ENCODE measurements around the gene IRF7.

Gene IRF7

DNA sequence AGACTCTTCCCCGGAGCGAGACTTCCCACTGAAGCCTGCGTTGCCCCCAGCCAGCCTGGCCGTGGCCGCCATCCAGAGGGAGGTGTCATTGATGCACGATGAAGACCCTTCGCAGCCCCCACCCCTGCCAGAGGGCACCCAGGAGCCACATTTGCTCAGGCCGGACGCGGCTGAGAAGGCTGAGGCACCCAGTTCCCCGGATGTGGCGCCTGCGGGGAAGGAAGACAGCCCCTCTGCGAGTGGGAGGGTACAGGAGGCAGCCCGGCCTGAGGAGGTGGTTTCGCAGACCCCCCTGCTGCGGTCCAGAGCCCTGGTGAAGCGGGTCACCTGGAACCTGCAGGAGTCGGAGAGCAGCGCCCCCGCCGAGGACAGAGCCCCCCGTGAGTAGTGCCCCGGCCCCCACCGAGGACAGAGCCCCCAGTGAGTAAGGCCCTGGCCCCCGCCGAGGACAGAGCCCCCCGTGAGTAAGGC lies 6.4 kb downstream of the IRF7 start:
- Histone ChIP-seq H3K4me2 (ENCODE audit: insufficient read depth, low read length) (no peak overlapping the region), H3K27ac (ENCODE audit: low read length) (no peak overlapping the region), H3K9me3 (ENCODE audit: insufficient read depth, low read length, severe bottlenecking) (no peaks in the 10 kb centered on the region), H3K27me3 (ENCODE audit: insufficient read depth, low read length, poor library complexity) (no peaks in the 10 kb centered on the region), H3K4me3 (ENCODE audit: low read depth in 1 of 2, low read length in 2 of 2) (no peak overlapping the region), H4K20me1 (ENCODE audit: insufficient read depth, low read length) (peaks cover 74% of the 10 kb centered on the region), H2AFZ (ENCODE audit: low read depth, low read length) (no peak overlapping the region), H3K4me1 (ENCODE audit: insufficient read depth, low read length) (peaks cover 14% of the 10 kb centered on the region), H3K36me3 (ENCODE audit: insufficient read depth, low read length) (peaks cover 95% of the 10 kb centered on the region), H3K79me2 (ENCODE audit: insufficient read depth, low read length) (peaks cover 3% of the 10 kb centered on the region; the same call in 1 of the 2 replicates), H3K9ac (ENCODE audit: low read depth, low read length) (no peak overlapping the region)
- ATAC-seq (ENCODE audit: insufficient read depth, low read depth) (no peak), DNase-seq (no peak)
- no peak for TF ChIP-seq EZH2 (IDR thresholded peaks at IDR 0.05; ENCODE audit: borderline replicate concordance, low read depth, low read length, severe bottlenecking)
- TF ChIP-seq, protein P1, sequence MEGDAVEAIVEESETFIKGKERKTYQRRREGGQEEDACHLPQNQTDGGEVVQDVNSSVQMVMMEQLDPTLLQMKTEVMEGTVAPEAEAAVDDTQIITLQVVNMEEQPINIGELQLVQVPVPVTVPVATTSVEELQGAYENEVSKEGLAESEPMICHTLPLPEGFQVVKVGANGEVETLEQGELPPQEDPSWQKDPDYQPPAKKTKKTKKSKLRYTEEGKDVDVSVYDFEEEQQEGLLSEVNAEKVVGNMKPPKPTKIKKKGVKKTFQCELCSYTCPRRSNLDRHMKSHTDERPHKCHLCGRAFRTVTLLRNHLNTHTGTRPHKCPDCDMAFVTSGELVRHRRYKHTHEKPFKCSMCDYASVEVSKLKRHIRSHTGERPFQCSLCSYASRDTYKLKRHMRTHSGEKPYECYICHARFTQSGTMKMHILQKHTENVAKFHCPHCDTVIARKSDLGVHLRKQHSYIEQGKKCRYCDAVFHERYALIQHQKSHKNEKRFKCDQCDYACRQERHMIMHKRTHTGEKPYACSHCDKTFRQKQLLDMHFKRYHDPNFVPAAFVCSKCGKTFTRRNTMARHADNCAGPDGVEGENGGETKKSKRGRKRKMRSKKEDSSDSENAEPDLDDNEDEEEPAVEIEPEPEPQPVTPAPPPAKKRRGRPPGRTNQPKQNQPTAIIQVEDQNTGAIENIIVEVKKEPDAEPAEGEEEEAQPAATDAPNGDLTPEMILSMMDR (IDR thresholded peaks at IDR 0.05; ENCODE audit: borderline replicate concordance, extremely low read depth, low read length, poor library complexity, severe bottlenecking) = no peak

DNA sequence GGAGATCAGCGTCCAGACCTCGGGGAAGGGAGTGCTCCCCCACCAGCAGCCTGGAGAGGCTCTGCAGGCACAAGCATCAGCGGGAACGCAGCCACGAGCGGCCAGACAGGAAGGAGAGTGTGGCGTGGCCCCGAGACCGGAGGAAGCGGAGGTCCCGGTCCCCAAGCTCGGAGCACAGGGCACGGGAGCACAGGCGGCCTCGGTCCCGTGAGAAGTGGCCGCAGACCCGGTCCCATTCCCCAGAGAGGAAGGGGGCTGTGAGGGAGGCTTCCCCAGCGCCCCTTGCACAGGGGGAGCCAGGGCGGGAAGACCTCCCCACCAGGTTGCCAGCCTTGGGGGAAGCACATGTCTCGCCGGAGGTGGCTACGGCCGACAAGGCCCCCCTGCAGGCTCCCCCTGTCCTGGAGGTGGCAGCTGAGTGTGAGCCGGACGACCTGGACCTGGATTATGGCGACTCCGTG lies 6.9 kb downstream of the IRF7 start:
- Histone ChIP-seq H3K4me3 (ENCODE audit: low read depth in 1 of 2, low read length in 2 of 2) (no peak overlapping the region), H3K27me3 (ENCODE audit: insufficient read depth, low read length, poor library complexity) (no peaks in the 10 kb centered on the region), H3K36me3 (ENCODE audit: insufficient read depth, low read length) (peaks cover 96% of the 10 kb centered on the region), H3K79me2 (ENCODE audit: insufficient read depth, low read length) (peaks cover 6% of the 10 kb centered on the region), H3K4me2 (ENCODE audit: insufficient read depth, low read length) (no peak overlapping the region), H3K27ac (ENCODE audit: low read length) (no peak overlapping the region), H3K4me1 (ENCODE audit: insufficient read depth, low read length) (peaks cover 8% of the 10 kb centered on the region), H2AFZ (ENCODE audit: low read depth, low read length) (no peak overlapping the region), H3K9ac (ENCODE audit: low read depth, low read length) (no peak overlapping the region), H3K9me3 (ENCODE audit: insufficient read depth, low read length, severe bottlenecking) (no peaks in the 10 kb centered on the region), H4K20me1 (ENCODE audit: insufficient read depth, low read length) (peaks cover 71% of the 10 kb centered on the region)
- ATAC-seq (ENCODE audit: insufficient read depth, low read depth) = no peak
- TF ChIP-seq EZH2 (IDR thresholded peaks at IDR 0.05; ENCODE audit: borderline replicate concordance, low read depth, low read length, severe bottlenecking) = no peak
- TF ChIP-seq, protein P1 (IDR thresholded peaks at IDR 0.05; ENCODE audit: borderline replicate concordance, extremely low read depth, low read length, poor library complexity, severe bottlenecking) = no peak
- no peak for DNase-seq

DNA sequence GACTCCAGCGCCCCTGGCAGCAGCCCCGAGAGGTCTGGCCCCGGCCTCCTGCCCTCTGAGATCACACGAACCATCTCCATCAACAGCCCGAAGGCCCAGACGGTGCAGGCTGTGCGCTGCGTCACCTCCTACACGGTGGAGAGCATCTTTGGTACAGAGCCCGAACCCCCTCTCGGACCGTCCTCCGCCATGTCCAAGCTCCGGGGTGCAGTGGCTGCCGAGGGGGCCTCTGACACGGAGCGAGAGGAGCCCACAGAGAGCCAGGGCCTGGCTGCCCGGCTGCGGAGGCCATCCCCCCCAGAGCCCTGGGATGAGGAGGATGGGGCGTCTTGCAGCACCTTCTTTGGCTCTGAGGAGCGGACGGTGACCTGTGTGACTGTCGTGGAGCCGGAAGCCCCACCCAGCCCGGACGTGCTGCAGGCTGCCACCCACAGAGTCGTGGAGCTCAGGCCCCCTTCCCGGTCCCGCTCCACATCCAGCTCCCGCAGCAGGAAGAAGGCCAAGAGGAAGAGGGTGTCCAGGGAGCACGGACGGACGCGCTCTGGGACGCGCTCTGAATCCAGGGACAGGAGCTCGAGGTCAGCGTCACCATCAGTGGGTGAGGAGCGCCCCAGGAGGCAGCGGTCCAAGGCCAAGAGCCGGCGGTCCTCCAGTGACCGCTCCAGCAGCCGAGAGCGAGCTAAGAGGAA lies 7.6 kb downstream of the IRF7 start:
- no peak overlapping the region for H2AFZ ChIP-seq (ENCODE audit: low read depth, low read length)
- H3K36me3 ChIP-seq (ENCODE audit: insufficient read depth, low read length) = peaks cover 100% of the 10 kb centered on the region
- no peak overlapping the region for H3K9ac ChIP-seq (ENCODE audit: low read depth, low read length)
- H3K4me1 ChIP-seq (ENCODE audit: insufficient read depth, low read length) = 0 out of 2 replicates have a peak, but pooled peaks cover 3% of the 10 kb centered on the region
- TF ChIP-seq, protein P1 (IDR thresholded peaks at IDR 0.05; ENCODE audit: borderline replicate concordance, extremely low read depth, low read length, poor library complexity, severe bottlenecking) = no peak
- TF ChIP-seq EZH2 (IDR thresholded peaks at IDR 0.05; ENCODE audit: borderline replicate concordance, low read depth, low read length, severe bottlenecking) = no peak
- ATAC-seq (ENCODE audit: insufficient read depth, low read depth) (no peak), DNase-seq (no peak)
- no peaks in the 10 kb centered on the region for H3K9me3 ChIP-seq (ENCODE audit: insufficient read depth, low read length, severe bottlenecking)
- no peak overlapping the region for H3K4me2 ChIP-seq (ENCODE audit: insufficient read depth, low read length)
- H3K27ac ChIP-seq (ENCODE audit: low read length) = no peak overlapping the region
- peaks cover 6% of the 10 kb centered on the region for H3K79me2 ChIP-seq (ENCODE audit: insufficient read depth, low read length)
- H4K20me1 ChIP-seq (ENCODE audit: insufficient read depth, low read length) = peaks cover 69% of the 10 kb centered on the region
- H3K4me3 ChIP-seq (ENCODE audit: low read depth in 1 of 2, low read length in 2 of 2) = no peak overlapping the region
- no peaks in the 10 kb centered on the region for H3K27me3 ChIP-seq (ENCODE audit: insufficient read depth, low read length, poor library complexity)
